NCI-H1694 (cell line): ENCODE measurements around the gene CDKN1B.
"Not testable (repeated sequence)": the region's sequence is repeated elsewhere in the genome, so short reads cannot be mapped to it uniquely, and the experiment has no call there.

ENCODE experiments used
- DNase-seq: peaks from one replicate; lab custom pipeline; 2025; lab: John Stamatoyannopoulos, UW

CDKN1B gene

GRCh38 chr12:12724421-12725085, 7.4 kb downstream of the CDKN1B start:
- DNase-seq = no peak

GRCh38 chr12:12725086-12725955, 8.2 kb downstream of the CDKN1B start:
- DNase-seq = peak; percentile 99

GRCh38 chr12:12725956-12726554, 8.9 kb downstream of the CDKN1B start:
- no peak for DNase-seq

- no peak for DNase-seq
These were observed 9.5 kb downstream of the CDKN1B start for GRCh38 chr12:12726555-12727093.

- DNase-seq = no peak
These were observed 14.0 kb downstream of the CDKN1B start for GRCh38 chr12:12731178-12731577.

GRCh38 chr12:12731785-12732184, 14.6 kb downstream of the CDKN1B start:
- no peak for DNase-seq

GRCh38 chr12:12733118-12733517, 15.9 kb downstream of the CDKN1B start:
- no peak for DNase-seq

GRCh38 chr12:12734054-12734453, 16.9 kb downstream of the CDKN1B start:
- DNase-seq = no peak

GRCh38 chr12:12734561-12735071, 17.4 kb downstream of the CDKN1B start:
- no peak for DNase-seq

- no peak for DNase-seq
These were observed 18.1 kb downstream of the CDKN1B start for GRCh38 chr12:12735301-12735700.

- peak; percentile 62 for DNase-seq
These were observed 19.9 kb downstream of the CDKN1B start for GRCh38 chr12:12736759-12737676.

- not testable (repeated sequence) for DNase-seq
These were observed 21.0 kb downstream of the CDKN1B start for GRCh38 chr12:12738152-12738551.

- peak; percentile 33 for DNase-seq
These were observed 24.5 kb downstream of the CDKN1B start for GRCh38 chr12:12741660-12742059.

- DNase-seq = no peak
These were observed 27.6 kb downstream of the CDKN1B start for GRCh38 chr12:12744546-12745305.

- DNase-seq = no peak
These were observed 28.5 kb downstream of the CDKN1B start for GRCh38 chr12:12745576-12746211.

GRCh38 chr12:12747278-12747677, 30.1 kb downstream of the CDKN1B start:
- DNase-seq = no peak

GRCh38 chr12:12748044-12748443, 30.9 kb downstream of the CDKN1B start:
- peak; percentile 77 for DNase-seq

- no peak for DNase-seq
These were observed 32.3 kb downstream of the CDKN1B start for GRCh38 chr12:12749433-12749832.

- DNase-seq = no peak
These were observed 38.8 kb downstream of the CDKN1B start for GRCh38 chr12:12755923-12756322.

GRCh38 chr12:12757121-12757520, 40.0 kb downstream of the CDKN1B start:
- DNase-seq = no peak
